GM19455 (cell line): ENCODE results near the gene AHRR.
"Not testable (repeated sequence)": the region's sequence is repeated elsewhere in the genome, so short reads cannot be mapped to it uniquely, and the experiment has no call there.

Source experiments
- ATAC-seq: cut with Tn5 transposase; IDR thresholded peaks from one replicate; pipeline ENCODE4 v1.9.1; 2021; ENCODE audit not compliant: unreplicated experiment

The AHRR gene

DNA sequence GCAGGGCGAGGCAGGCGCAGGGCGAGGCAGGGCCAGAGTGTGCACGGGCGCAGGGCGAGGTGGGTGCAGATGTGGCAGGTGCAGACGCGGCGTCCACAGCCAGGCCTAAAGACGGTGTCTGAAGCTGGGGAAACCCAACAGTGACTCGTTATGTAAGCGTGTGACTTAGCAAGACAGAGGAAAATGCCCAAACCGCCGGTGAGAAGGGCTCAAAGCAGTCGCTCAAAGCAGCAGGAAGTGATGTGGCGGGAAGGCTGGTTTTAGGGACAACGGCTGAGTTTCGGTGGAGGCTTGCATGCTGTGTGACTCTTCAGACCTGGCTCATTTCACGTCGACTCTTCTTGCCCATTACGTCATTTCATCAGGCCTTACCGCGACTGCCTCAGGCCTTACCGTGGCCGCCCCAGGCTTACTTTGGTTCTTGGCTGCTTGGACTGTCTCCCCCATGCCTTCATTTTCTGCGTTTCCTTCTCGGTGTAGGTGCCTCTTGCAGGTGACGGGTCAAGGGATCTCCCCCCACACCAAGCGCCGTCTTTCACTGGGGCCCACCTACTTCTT is 71.0 kb downstream of the AHRR start:
- ATAC-seq, result peak; percentile 79

DNA sequence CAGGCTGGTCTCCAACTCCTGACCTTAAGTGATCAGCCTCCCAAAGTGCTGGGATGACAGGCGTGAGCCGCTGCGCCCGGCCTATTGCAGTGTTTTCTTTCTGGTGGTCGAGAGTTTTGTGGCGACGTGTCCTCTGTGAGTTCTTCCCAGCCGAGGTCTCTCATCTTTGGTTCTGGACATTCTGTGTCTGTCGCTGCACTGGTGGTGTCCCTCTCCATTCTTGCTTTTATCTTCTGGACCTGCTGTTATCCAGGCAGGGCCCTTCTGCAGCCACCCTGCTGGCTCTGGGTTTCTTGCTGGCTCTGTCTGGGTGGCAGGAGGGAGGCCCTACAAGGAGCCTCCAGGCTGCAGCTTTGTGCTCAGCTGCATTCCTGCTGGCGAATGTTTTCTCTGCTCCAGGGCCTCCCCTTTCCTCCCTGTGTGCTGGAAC is 72.3 kb downstream of the AHRR start:
- no peak for ATAC-seq

DNA sequence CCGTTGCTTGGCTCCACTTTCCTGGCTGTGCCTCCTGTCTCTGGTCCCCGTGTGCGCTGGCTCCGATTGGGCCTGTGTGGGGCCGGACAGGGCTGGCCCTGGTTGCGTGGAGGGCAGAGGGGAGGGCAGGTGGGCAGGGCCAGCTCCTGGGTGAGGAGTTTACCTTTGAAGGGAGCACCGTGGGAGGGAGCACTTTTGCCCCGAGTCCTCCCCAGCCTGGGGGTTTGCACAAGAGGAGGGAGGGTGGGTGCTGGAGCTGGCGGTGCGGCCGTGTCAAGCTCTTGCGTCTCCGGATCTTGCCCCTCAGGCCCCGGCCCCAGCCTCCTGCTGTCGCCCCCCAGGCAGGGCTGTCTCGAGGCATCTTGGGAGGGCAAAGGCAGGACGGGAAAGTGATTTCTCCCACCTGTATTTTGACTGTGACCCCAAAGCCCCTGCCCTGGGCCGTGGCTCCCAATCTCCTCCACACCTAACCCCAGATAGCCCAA is 73.2 kb downstream of the AHRR start:
- ATAC-seq, result no peak

DNA sequence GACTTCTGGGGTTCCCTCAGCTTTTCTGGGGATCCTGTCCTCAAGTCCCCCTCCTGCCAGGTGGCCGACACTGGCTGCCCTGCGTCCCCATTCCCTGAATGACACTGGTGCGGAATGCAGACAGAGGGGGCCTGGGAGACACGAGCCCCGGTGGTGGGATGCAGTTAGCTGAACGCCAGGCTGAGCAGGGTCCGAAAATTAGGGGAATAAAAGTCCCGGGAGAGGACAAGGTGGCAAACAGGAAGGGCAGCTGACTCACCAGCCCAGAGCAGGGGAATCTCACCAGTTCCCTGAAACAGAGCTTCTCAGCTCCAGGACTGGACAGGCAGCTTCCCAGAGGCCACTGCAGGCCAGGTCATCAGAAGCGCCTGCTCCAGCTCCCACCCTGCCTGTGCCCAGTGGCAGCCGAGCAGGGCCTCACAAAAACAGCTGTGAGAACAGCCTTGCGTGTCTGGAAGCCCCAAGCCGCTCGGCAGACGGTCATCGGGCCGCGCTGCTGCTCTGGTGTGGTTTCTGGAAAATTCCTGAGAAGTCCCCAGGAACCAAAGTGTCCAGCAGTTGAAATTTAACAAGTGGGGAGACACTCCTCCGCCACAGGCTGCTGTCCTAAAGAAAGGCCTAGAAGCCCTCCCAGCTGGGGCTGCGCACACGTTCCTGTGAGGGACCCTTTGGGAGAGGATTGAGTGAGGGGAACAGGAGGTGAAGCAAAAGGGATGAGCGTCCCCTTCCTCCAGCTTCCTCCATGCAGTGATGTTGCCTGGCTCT is 73.8 kb downstream of the AHRR start:
- ATAC-seq, result no peak

DNA sequence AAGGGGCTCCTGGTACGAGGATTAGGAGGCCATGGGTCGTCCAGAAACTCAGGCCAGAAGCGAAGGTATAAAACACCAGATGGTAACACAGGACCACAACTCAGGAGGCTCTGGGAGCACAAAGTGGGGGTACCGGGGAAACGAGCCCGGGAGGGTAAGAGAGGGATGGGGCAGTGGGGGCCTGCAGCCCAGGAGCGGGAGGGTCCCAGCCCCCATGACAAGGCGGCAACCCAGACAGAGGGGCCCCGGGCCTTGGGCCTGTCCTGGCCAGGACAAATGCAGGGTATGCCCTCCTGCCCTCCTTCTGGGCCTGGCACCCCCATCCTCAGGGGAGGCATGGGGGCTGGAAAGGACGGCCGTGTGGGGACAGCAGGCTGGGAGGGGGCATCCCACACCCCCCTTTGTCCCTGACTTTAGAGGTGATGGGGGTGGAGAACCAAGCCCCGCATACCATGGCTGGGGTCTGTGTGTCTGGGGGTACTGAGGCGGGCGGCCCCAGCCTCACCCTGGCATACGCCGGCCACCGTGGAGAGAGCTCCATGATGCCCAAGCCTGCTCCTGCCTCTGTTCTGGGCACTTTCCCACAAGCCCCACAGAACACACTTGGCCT is 74.5 kb downstream of the AHRR start:
- ATAC-seq, result no peak

DNA sequence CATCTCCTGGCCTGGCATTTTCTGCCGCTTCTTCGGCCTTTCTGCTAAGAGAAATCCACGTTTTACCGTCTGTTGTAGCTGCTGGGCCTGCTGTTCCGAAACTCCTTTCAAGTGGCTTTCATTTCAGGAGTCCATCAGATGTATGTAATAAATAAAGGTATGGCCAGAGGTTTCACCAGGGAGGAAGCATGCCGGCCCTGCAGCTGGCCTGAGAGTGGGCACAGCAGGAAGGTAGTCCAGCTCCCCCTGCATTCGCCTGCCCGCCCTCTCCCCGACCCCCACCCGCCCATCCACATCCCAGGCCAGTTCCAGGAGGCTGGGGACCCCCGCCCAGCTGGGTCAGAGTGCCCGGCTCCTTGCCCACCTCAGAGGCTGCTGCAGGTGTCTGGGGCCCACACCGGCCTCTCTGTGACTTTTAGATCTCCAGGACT is 75.0 kb downstream of the AHRR start:
- ATAC-seq, result no peak

DNA sequence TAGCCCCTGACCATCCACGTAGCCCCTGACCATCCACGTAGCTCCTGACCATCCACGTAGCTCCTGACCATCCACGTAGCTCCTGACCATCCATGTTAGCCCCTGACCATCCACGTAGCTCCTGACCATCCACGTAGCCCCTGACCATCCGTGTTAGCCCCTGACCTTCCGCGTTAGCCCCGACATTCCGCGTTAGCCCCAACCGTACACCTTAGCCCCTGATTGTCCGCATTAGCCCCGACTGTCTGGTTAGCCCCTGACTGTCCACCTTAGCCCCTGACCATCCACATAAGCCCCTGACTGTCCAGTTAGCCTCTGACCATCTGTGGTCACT is 76.6 kb downstream of the AHRR start:
- not testable (repeated sequence) for ATAC-seq

DNA sequence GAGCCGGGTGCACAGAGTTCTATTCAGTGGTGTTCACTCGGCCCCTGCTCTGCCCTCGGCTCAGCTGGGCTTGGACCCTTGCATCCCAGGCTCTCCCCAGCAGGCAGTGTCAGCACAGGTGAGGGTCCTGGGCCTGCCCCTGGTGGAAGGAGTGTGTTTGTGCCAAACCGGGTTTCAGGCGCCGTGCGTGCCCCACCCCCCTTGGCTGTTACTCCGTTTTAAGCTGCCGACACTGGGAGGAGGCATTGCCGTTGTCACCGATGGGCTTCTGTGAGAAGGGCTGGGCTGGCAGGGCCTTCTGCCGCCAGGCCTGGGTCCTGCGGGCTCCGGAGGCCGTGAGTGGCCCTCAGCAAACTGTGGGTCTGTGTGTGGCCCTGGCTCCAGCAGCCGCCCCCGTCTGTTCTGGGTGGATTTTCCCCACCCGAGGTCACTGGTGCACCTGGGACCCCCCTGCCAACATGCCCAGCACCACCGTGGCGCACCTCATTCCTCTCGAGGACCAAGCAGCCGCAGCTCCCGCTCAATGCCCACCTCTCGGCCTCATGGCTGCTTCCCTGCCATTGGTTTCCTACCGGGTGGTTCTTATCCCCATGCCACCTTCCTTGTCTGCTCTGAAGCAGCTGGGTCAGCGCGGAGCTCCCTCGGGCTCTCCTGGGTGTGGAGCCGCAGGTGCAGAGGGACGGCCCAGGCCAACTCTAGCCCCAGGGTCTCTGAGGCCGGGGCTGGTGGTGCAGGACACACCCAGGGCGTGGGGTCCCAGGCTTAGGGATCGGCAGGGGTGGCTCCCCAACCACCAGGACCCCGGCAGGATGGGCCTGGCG is 77.2 kb downstream of the AHRR start:
- no peak for ATAC-seq

DNA sequence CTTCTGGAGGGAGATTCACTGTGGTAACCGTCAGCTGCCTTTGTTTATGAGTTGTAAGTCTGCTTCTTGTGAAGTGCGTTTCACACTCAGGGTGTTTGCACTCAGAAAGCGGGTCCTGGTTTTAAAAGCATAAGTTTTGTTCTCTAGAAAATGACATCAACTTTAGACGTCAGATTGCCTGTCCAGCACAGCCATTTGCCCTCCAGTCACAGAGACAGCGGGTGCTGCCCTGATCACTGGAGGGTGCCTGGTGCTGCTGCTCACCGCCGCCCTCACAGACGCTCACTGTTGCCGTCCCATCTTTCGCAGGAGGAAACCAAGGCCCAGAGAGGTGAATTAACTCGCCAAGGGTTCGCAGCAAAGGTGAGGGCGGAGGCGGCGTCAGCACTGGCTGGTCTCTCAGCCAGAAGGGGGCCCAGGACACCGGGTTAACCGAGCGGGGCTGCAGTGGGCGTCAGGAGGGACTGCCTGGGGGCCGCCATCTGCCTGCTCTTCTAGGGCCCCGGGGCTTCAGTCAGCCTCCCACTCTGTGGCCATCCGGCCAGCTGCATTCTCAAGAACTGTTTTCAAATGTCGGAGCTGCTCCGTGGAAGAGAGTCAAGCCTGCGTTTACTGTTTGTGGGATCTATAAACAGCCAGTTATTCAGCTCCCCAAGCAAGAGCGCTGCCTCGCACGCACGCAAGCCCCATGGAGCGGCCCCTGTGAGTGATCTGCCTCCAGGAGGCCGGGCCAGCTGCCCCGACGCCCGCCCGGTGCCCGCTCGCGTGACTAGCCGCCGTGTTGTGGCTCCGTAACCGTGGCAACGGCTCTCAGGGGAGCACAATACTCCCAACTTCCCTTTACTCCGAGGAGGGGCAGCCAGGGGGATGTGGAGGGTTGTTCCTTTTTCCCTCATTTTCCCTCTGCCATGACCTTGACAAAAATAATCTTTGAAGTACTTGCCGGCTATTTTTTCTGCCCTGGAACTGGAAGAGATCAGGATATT is 78.1 kb downstream of the AHRR start:
- ATAC-seq, result peak; percentile 53

DNA sequence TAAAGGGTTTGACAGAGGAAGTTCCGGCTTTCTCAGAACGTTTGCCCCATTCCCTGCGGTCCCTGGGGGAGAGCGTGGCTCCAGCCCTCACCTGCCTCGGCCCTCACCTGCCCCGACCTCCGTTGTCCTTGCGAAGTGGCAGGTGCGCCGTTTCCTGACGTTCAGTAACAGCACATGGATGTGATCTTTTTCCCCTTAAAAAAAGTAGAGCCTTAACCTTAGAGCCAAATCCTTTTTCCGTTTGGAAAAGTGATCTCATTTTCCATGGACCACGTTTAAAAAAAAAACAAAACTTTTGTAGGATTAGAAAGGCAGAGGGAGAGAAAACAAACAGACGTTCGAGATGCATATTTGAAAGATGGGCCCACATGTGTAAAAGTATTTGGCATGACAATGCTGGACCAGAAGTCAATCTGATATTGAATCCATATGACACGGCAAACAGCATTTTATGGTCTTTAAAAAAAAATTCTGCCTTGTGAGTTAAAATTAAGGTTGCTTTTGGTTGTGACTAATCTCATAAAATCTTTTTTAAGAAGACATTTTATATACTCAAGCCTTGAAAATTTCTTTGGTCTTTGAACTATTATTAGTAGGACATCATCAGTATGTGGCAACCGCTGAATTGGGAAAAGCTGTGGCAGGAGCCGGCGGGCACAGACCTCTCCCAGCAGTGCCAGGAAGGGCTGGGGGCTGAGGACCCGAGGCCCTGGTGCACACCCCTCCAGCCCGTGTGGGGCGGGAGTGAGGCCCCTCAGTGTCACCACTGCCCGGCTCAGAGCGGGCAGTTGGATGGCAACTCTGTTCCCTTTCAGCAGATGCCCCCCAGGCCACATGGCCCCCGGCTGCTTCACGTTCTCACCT is 79.0 kb downstream of the AHRR start:
- ATAC-seq, result peak; percentile 4

DNA sequence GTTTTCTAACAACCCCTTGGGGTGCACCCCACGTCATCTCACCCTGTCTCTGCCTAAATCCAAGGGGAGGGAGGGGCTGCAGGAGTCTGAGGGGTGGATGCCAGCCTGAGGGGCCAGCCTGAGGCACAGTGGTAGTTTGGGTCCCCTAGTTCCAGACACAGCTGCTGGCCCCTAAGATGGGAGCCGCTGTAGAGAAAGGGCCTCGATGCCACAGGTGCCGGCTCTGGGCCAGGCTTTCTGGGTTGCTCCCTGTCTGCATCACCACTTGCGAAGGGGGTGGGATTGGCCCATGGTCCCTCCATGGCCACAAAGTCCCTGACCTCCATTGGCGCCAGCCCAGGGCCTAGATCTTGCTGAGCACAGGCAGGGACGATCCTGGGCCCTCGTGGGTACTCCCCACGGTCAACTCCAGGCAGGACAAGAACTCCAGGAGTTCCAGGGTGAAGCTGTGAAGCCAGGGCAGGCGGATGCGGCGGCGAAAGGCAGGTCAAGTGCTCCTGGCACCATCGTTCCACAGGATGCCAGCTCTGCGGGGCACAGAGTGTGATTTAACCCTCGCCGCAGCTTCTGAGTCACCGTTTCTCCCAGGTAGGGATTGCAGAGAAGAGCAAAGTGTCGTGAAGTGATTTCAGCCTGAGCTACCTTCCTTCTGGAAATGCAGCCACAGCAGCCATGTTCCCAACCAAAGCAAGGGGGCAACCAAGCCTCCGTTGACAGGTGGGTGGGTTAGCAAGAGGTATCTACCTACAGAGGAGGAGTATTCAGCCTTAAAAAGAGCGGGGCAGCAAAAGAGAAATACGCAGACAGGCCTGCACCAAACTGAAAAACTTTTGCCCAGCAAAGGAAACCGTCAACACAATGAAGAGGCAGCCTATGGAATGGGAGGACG is 79.9 kb downstream of the AHRR start:
- no peak for ATAC-seq

DNA sequence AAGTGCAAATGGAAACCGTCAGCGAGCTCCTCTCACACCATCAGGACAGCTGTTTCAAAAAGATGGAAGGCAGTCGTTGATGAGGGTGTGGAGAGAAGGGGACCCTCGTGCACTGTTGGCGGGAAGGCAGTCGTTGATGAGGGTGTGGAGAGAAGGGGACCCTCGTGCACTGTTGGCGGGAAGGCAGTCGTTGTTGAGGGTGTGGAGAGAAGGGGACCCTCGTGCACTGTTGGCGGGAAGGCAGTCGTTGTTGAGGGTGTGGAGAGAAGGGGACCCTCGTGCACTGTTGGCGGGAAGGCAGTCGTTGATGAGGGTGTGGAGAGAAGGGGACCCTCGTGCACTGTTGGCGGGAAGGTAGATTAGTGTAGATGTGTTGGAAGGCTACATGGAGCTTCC is 80.7 kb downstream of the AHRR start:
- ATAC-seq, result not testable (repeated sequence)

DNA sequence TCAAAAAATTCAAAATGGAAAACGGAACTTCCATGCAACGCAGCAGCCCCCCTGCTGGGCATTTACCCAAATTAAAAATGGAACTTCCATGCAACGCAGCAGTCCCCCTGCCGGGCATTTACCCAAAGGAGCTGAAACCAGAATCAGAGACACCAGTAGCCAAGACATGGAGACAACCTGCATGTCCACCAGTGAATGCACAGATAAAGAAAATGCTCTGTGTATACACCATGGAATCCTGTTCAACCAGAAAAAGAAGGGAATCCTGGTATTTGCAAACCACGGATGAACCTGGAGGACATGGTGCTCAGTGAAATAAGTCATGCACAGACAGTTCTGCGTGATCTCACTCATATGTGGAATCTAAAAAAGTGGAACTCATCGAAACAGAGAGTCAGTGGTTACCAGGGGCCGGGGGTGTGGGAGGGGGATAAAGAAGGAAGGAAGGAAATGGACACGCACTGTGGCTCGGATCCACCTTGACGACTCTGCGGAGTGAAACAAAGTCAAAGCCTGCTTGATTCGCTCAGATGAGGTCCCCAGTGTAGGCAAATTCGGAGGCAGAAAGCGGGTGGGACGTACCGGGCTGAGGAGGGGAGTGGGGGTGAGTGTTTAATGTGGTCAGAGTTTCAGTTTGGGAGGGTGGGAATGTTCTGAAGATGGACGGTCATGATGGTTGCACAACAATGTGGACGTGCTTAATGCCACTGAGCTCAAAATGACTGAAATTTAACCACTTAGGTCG is 81.3 kb downstream of the AHRR start:
- peak; percentile 50 for ATAC-seq

DNA sequence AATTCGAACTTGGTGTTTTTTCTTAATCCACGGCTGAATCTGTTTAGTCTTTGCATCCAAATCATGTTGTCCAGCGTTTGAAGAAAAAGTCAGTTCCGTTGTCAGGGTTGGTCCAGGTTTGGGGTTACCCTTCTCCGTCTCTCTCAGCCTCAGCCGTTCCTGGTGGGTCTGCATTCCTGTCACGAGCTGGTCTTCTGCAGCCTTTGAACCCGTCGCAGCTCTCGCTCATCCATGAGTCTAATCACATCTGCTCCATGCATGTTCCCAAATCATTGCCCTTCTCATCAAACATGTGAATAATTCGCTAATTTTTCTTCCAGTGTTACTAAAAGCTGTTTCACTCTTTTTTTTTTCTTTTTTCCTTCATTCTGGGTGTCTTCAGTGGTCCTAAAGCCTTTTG is 82.5 kb downstream of the AHRR start:
- no peak for ATAC-seq

DNA sequence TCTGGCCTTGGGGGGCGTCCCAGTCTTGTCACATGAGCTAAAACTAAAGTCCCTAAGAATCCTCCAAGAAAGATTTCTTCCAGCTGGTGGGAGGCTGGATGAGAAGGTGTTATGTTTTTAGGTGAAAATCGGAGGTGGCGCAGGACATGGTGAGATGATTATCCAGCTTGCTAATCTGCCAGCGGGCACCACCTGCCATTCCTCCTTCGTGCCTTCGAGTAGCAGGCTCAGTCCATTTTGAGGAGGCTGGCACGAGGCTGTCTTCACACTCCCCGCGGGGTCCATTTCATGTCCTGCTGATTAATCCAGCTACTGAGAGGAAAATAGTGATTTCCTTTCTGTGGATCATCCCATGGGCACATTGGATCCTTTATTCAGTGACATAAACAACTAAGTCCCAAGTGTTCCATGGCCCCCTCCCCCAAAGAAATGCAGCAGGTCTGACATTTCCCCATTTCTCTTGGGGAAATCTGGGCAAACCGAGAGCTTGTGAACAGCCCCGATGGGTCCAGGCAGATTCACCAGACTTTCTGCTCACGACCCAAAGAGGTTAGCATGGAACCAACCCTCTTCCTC is 83.2 kb downstream of the AHRR start:
- ATAC-seq, result no peak

DNA sequence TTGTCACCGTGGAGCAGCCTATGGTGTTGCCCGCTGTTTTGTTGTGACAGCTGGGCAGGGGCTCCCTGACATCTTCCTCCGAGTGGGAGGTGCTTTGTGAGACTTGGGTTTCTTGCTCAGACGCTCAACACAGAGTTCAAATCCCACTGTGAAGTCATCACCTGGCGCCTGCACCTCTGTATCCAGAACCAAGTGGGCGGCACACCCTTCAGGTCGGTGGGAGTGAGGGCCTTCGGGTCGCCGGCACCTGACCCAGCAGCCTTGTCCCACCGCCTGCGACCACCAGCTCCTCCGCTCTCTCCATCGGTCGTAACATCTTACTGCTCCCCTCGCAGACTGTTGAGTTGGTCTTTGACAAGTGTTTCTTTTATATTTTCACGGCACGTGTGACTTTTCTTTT is 83.9 kb downstream of the AHRR start:
- ATAC-seq, result no peak

DNA sequence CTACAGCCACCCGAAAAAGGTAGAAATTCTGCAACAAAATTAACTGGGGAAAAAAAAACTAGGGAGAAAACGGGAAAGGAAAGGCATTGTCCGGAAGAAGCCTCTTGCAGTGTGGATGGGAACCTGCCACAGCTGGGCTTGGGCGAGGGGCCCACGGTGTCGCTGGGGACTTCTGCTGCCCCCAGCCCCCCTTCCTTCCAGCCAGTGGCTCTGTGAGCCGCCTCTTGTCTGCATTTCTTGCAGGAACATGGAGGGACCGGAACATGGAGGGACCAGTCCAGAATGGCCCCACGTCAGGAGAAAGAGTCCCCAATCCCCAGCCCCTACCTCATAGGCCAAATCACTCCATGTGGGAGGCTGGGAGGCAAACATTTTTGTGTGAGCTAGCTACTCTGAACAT is 84.5 kb downstream of the AHRR start:
- no peak for ATAC-seq
